GM23338 (cell line): ENCODE data around the gene VARS2. TPM values are rescaled to one million over a fixed set of nuclear protein-coding genes. Genes with fewer than 3 reads are reported as not detected.

Experiments used
- ATAC-seq: fragments of 200-7000 bp; cut with Tn5 transposase; 3 replicates; pipeline ENCODE4 v1.9.1; 2020
- DNase-seq: peaks from one replicate; pipeline ENCODE4 v3.0.0-alpha.2; 2015; ENCODE audit warnings: low spot score
- H2AFZ ChIP-seq: fragments of 200-600 bp; sonication (generic); 2 replicates; pipeline ENCODE4 v1.8.0; 2016; ENCODE audit warnings: antibody characterized with exemption, mild to moderate bottlenecking, moderate library complexity
- H3F3A ChIP-seq: fragments of 200-600 bp; sonication (generic); replicated peaks from 2 replicates; pipeline ENCODE4 v1.8.0; 2017; ENCODE audit warnings: antibody characterized with exemption, mixed run types, low read depth
- H3K27ac ChIP-seq: fragments of 200-600 bp; sonication (generic); 2 replicates; pipeline ENCODE4 v1.6.1; 2016; ENCODE audit warnings: low read depth
- H3K27me3 ChIP-seq: fragments of 200-600 bp; sonication (generic); 2 replicates; pipeline ENCODE4 v1.8.0; 2016; ENCODE audit warnings: mild to moderate bottlenecking, mixed run types, moderate library complexity; ENCODE audit not compliant: insufficient read depth
- H3K36me3 ChIP-seq: fragments of 200-600 bp; sonication (generic); 2 replicates; pipeline ENCODE4 v1.8.0; 2016; ENCODE audit warnings: mild to moderate bottlenecking; ENCODE audit not compliant: insufficient read depth
- H3K4me1 ChIP-seq: fragments of 200-600 bp; sonication (generic); 2 replicates; pipeline ENCODE4 v1.8.0; 2016; ENCODE audit warnings: mild to moderate bottlenecking, moderate library complexity; ENCODE audit not compliant: insufficient read depth
- H3K4me2 ChIP-seq: fragments of 200-600 bp; sonication (generic); 2 replicates; pipeline ENCODE4 v1.7.1; 2017; ENCODE audit warnings: mixed run types
- H3K4me3 ChIP-seq: fragments of 200-600 bp; sonication (generic); 2 replicates; pipeline ENCODE4 v1.6.1; 2016; ENCODE audit warnings: mixed run types
- H3K79me2 ChIP-seq: fragments of 200-600 bp; sonication (generic); replicated peaks from 2 replicates; pipeline ENCODE4 v1.8.0; 2017; ENCODE audit warnings: mild to moderate bottlenecking; ENCODE audit not compliant: insufficient read depth
- H3K9me2 ChIP-seq: fragments of 200-600 bp; sonication (generic); 2 replicates; pipeline ENCODE4 v1.8.0; 2017; ENCODE audit not compliant: insufficient read depth
- H4K20me1 ChIP-seq: fragments of 200-600 bp; sonication (generic); replicated peaks from 2 replicates; pipeline ENCODE4 v1.8.0; 2017; ENCODE audit warnings: mild to moderate bottlenecking; ENCODE audit not compliant: insufficient read depth
- H3K27ac Mint-ChIP-seq: 2 replicates; pipeline ENCODE4 v1.8.0; 2020; ENCODE audit warnings: inconsistent platforms, mild to moderate bottlenecking, moderate library complexity, mixed read lengths
- H3K27me3 Mint-ChIP-seq: 3 replicates; pipeline ENCODE4 v1.8.0; 2022; ENCODE audit warnings: low read depth, mild to moderate bottlenecking, moderate library complexity, mixed read lengths, inconsistent platforms; ENCODE audit not compliant: insufficient read depth, poor library complexity
- H3K36me3 Mint-ChIP-seq: 3 replicates; pipeline ENCODE4 v1.8.0; 2021; ENCODE audit warnings: low read depth, mild to moderate bottlenecking, inconsistent platforms, moderate library complexity, mixed read lengths
- H3K4me1 Mint-ChIP-seq: 3 replicates; pipeline ENCODE4 v1.8.0; 2020; ENCODE audit warnings: mild to moderate bottlenecking, inconsistent platforms, mixed read lengths
- H3K4me3 Mint-ChIP-seq: 3 replicates; pipeline ENCODE4 v1.8.0; 2021; ENCODE audit warnings: moderate library complexity, mild to moderate bottlenecking, inconsistent platforms, mixed read lengths
- H3K9me3 Mint-ChIP-seq: 3 replicates; pipeline ENCODE4 v1.8.0; 2020; ENCODE audit warnings: moderate library complexity, mild to moderate bottlenecking, inconsistent platforms, mixed read lengths
- ETS1 ChIP-seq: IDR thresholded peaks from 2 replicates; pipeline ENCODE4 v1.6.1; 2016; ENCODE audit warnings: antibody characterized with exemption
- EZH2 ChIP-seq: fragments of 200-600 bp; sonication (generic); IDR thresholded peaks from one replicate; pipeline ENCODE4 v1.8.0; 2017; ENCODE audit warnings: antibody characterized with exemption, mild to moderate bottlenecking, low read depth; ENCODE audit not compliant: unreplicated experiment
- EZH2phosphoT487 ChIP-seq: fragments of 200-600 bp; sonication (generic); IDR thresholded peaks from one replicate; pipeline ENCODE4 v1.8.1; 2018; ENCODE audit warnings: antibody characterized with exemption; ENCODE audit not compliant: unreplicated experiment
- NANOG ChIP-seq: IDR thresholded peaks from 2 replicates; pipeline ENCODE4 v1.6.1; 2016; ENCODE audit warnings: antibody characterized with exemption, borderline replicate concordance
- ZNF114 ChIP-seq: fragments of 250-450 bp; sonication (Bioruptor Pico); IDR thresholded peaks from 2 replicates; pipeline ENCODE4 v1.5.0; 2020; ENCODE audit warnings: mild to moderate bottlenecking, moderate library complexity
- ZNF331 ChIP-seq: fragments of 250-450 bp; sonication (Bioruptor Pico); IDR thresholded peaks from 2 replicates; pipeline ENCODE4 v1.5.0; 2020; ENCODE audit warnings: low read depth, mild to moderate bottlenecking, moderate library complexity
- polyA plus RNA-seq: library from polyadenylated mRNA; unstranded; fragments of >200 nt; fragmentation: Nextera tagmentation; extraction: Ambion mirVana; gene quantifications from 2 replicates; pipeline ENCODE4 v1.2.1, GENCODE V29; 2016
- total RNA-seq: library from RNA; depleted of rRNA; stranded (reverse); fragments of >200 nt; shearing (Covaris generic); gene quantifications from 2 replicates; pipeline ENCODE4 v1.2.3, GENCODE V29; 2014
- TF ChIP-seq, protein P1 (sequence below), 2 experiments: fragments of 200-600 bp in 1 of 2; sonication (generic) in 1 of 2; conservative IDR thresholded peaks; 2 replicates each; pipeline versions ENCODE4 v1.5.1 to v1.6.1; 2016 to 2017; ENCODE audit warnings: antibody characterized with exemption in 2 of 2, low read depth in 2 of 2, mild to moderate bottlenecking in 2 of 2, moderate library complexity in 1 of 2
- TF ChIP-seq, protein P2 (sequence below): IDR thresholded peaks from one replicate; pipeline ENCODE4 v1.6.1; 2018; ENCODE audit warnings: antibody characterized with exemption; ENCODE audit not compliant: unreplicated experiment

Gene VARS2
- total and polyA plus RNA-seq, 2 experiments from 2014 or later, result 13.7 to 36.4 TPM

- peak overlapping the region; percentile 61; the same call in 1 of the 2 replicates for H3K27ac Mint-ChIP-seq
- peaks cover 7% of the 10 kb centered on the region; the same call in 1 of the 2 replicates for H3K36me3 ChIP-seq
- peaks cover 17% of the 10 kb centered on the region for H3K27me3 Mint-ChIP-seq
- no peak overlapping the region for H3K4me3 ChIP-seq
- no peaks in the 10 kb centered on the region for H3K79me2 ChIP-seq
- H4K20me1 ChIP-seq, result no peaks in the 10 kb centered on the region
- H3K4me1 ChIP-seq, result peaks cover 8% of the 10 kb centered on the region; the same call in 1 of the 2 replicates
- no peaks in the 10 kb centered on the region for H3K9me2 ChIP-seq
- H3K27me3 ChIP-seq, result no peaks in the 10 kb centered on the region
- peaks cover 15% of the 10 kb centered on the region; the same call in 2 of the 3 replicates for H3K4me1 Mint-ChIP-seq
- TF ChIP-seq, protein P1, sequence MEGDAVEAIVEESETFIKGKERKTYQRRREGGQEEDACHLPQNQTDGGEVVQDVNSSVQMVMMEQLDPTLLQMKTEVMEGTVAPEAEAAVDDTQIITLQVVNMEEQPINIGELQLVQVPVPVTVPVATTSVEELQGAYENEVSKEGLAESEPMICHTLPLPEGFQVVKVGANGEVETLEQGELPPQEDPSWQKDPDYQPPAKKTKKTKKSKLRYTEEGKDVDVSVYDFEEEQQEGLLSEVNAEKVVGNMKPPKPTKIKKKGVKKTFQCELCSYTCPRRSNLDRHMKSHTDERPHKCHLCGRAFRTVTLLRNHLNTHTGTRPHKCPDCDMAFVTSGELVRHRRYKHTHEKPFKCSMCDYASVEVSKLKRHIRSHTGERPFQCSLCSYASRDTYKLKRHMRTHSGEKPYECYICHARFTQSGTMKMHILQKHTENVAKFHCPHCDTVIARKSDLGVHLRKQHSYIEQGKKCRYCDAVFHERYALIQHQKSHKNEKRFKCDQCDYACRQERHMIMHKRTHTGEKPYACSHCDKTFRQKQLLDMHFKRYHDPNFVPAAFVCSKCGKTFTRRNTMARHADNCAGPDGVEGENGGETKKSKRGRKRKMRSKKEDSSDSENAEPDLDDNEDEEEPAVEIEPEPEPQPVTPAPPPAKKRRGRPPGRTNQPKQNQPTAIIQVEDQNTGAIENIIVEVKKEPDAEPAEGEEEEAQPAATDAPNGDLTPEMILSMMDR (conservative IDR thresholded peaks at IDR 0.05; ENCODE audit: low read depth in 2 of 2), result peak; percentile 75 to 86
- no peak for TF ChIP-seq EZH2phosphoT487
- ATAC-seq, result peak; percentile 64
- H3K4me3 Mint-ChIP-seq, result peak overlapping the region; percentile 45; the same call in 2 of the 3 replicates
- no peaks in the 10 kb centered on the region for H3K9me3 Mint-ChIP-seq
- no peak overlapping the region; the same call in 1 of the 2 replicates for H3K27ac ChIP-seq
- H3F3A ChIP-seq, result 0 out of 2 replicates have a peak, but pooled peaks cover 17% of the 10 kb centered on the region
- no peak overlapping the region for H2AFZ ChIP-seq
- no peak overlapping the region for H3K4me2 ChIP-seq
- DNase-seq, result peak; percentile 87
- peaks cover 67% of the 10 kb centered on the region for H3K36me3 Mint-ChIP-seq
Measured at GRCh38 chr6:30915591-30915946, 1.5 kb downstream of the VARS2 start.

- H3K4me1 ChIP-seq, result peaks cover 8% of the 10 kb centered on the region; the same call in 1 of the 2 replicates
- Mint-ChIP-seq H3K27me3 (peaks cover 18% of the 10 kb centered on the region), H3K36me3 (peaks cover 64% of the 10 kb centered on the region), H3K4me1 (peaks cover 16% of the 10 kb centered on the region), H3K27ac (no peak overlapping the region), H3K9me3 (no peaks in the 10 kb centered on the region; the same call in 2 of the 3 replicates), H3K4me3 (no peak overlapping the region)
- H3F3A ChIP-seq, result 0 out of 2 replicates have a peak, but pooled peaks cover 17% of the 10 kb centered on the region
- H3K27ac ChIP-seq, result no peak overlapping the region
- no peaks in the 10 kb centered on the region for H3K27me3 ChIP-seq
- no peak overlapping the region for H3K4me3 ChIP-seq
- no peaks in the 10 kb centered on the region for H3K79me2 ChIP-seq
- no peaks in the 10 kb centered on the region for H4K20me1 ChIP-seq
- H3K9me2 ChIP-seq, result no peaks in the 10 kb centered on the region
- no peak for DNase-seq
- peaks cover 7% of the 10 kb centered on the region; the same call in 1 of the 2 replicates for H3K36me3 ChIP-seq
- TF ChIP-seq ZNF331 (no peak), EZH2 (no peak), NANOG (no peak), ETS1 (no peak), ZNF114 (no peak)
- TF ChIP-seq, protein P2, sequence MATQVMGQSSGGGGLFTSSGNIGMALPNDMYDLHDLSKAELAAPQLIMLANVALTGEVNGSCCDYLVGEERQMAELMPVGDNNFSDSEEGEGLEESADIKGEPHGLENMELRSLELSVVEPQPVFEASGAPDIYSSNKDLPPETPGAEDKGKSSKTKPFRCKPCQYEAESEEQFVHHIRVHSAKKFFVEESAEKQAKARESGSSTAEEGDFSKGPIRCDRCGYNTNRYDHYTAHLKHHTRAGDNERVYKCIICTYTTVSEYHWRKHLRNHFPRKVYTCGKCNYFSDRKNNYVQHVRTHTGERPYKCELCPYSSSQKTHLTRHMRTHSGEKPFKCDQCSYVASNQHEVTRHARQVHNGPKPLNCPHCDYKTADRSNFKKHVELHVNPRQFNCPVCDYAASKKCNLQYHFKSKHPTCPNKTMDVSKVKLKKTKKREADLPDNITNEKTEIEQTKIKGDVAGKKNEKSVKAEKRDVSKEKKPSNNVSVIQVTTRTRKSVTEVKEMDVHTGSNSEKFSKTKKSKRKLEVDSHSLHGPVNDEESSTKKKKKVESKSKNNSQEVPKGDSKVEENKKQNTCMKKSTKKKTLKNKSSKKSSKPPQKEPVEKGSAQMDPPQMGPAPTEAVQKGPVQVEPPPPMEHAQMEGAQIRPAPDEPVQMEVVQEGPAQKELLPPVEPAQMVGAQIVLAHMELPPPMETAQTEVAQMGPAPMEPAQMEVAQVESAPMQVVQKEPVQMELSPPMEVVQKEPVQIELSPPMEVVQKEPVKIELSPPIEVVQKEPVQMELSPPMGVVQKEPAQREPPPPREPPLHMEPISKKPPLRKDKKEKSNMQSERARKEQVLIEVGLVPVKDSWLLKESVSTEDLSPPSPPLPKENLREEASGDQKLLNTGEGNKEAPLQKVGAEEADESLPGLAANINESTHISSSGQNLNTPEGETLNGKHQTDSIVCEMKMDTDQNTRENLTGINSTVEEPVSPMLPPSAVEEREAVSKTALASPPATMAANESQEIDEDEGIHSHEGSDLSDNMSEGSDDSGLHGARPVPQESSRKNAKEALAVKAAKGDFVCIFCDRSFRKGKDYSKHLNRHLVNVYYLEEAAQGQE, result no peak
- TF ChIP-seq, protein P1 (conservative IDR thresholded peaks at IDR 0.05; ENCODE audit: low read depth in 2 of 2), result no peak
- no peak overlapping the region for H2AFZ ChIP-seq
- H3K4me2 ChIP-seq, result no peak overlapping the region
- no peak for ATAC-seq
Measured at GRCh38 chr6:30917041-30917440, 3.0 kb downstream of the VARS2 start.
